ENCODE measurements around the gene SARDH. TPM values are rescaled to one million over a fixed set of nuclear protein-coding genes. Genes with fewer than 3 reads are reported as not detected.

Gene SARDH
- total and polyA plus RNA-seq, 2 of the 8 experiments (the other 6 are each of a cell fraction or from before 2014, with no cell fraction given): 6.4 to 7.4 TPM

GRCh38 chr9:133715866-133716563 is 22.1 kb downstream of the SARDH start (continued):
- TF ChIP-seq CHD7 (IDR thresholded peaks at IDR 0.05; ENCODE audit: insufficient replicate concordance, low read length) (no peak), TAF1 (IDR thresholded peaks at IDR 0.05; ENCODE audit: low read depth, low read length) (no peak), CREB1 (IDR thresholded peaks at IDR 0.05) (peak; percentile 21; the same call in 1 of the 2 replicates), SP4 (IDR thresholded peaks at IDR 0.05; ENCODE audit: low read length) (no peak), EZH2 (IDR thresholded peaks at IDR 0.05; ENCODE audit: low read depth, low read length, severe bottlenecking) (no peak), USF2 (IDR thresholded peaks at IDR 0.05; ENCODE audit: low read length) (no peak), PHF8 (conservative IDR thresholded peaks at IDR 0.05; ENCODE audit: low read depth, low read length) (no peak), POLR2A (IDR thresholded peaks at IDR 0.05; ENCODE audit: control extremely low read depth in 1 of 2, low read depth in 2 of 2, low read length in 2 of 2) (no peak), POU5F1 (IDR thresholded peaks at IDR 0.05; ENCODE audit: low read depth, low read length) (no peak), TBP (IDR thresholded peaks at IDR 0.05; ENCODE audit: low read depth, low read length) (no peak), CHD2 (IDR thresholded peaks at IDR 0.05; ENCODE audit: low read length) (no peak)
